Fibroblast of the aortic adventitia (primary cell): ENCODE results near the gene EXOSC9. TPM values are rescaled to one million over a fixed set of nuclear protein-coding genes. Genes with fewer than 3 reads are reported as not detected.

Experiments used
- DNase-seq: peaks from one replicate; pipeline ENCODE4 v3.0.0-alpha.2; 2010; ENCODE audit warnings: low read depth
- H3K4me3 ChIP-seq: 2 replicates; pipeline ENCODE4 v1.5.1; 2011; ENCODE audit warnings: low read depth, mild to moderate bottlenecking, control low read depth, low read length, moderate library complexity
- CTCF ChIP-seq: IDR thresholded peaks from 2 replicates; pipeline ENCODE4 v1.5.1; 2011; ENCODE audit warnings: mild to moderate bottlenecking, low read length, control low read depth, inconsistent platforms; ENCODE audit not compliant: insufficient read depth
- total RNA-seq: library from RNA; depleted of rRNA; stranded (reverse); fragments of >200 nt; gene quantifications from 2 replicates; pipeline ENCODE4 v1.2.3, GENCODE V29; 2012; ENCODE audit warnings: low replicate concordance

EXOSC9 gene
- total RNA-seq, 1 donor: 50.7 TPM

- DNase-seq: no peak
- no peak overlapping the region for H3K4me3 ChIP-seq
- no peak for TF ChIP-seq CTCF
Observed at GRCh38 chr4:121861426-121861825, 60.3 kb downstream of the EXOSC9 start.

- no peak for TF ChIP-seq CTCF
- no peak for DNase-seq
- no peak overlapping the region for H3K4me3 ChIP-seq
Observed at GRCh38 chr4:121863799-121864198, 62.7 kb downstream of the EXOSC9 start.

Other genes with a start within 250 kb of the EXOSC9 start
- 496 and 1,355 TPM in 2 replicates for gene ANXA5, start 104.3 kb upstream of the EXOSC9 start, total RNA-seq
- 0.45 and 1.1 TPM in 2 replicates for gene SMIM43, start 36.2 kb upstream of the EXOSC9 start, total RNA-seq
- gene CCNA2, start 22.6 kb downstream of the EXOSC9 start, total RNA-seq: 3.8 and 63.9 TPM in 2 replicates
- 17.8 and 24.3 TPM in 2 replicates for gene BBS7, start 69.2 kb downstream of the EXOSC9 start, total RNA-seq
- gene TRPC3, start 150.7 kb downstream of the EXOSC9 start, total RNA-seq: 0.45 and 0.49 TPM in 2 replicates